K562 (cell line): Measurements from ENCODE around the gene PPP1R10. TPM values are rescaled to one million over a fixed set of nuclear protein-coding genes. Genes with fewer than 3 reads are reported as not detected.
A peak's percentile ranks its signal among the peaks of the same experiment; 100 is the strongest.

Experiments used
- CUX1 ChIP-seq: fragments of 200-800 bp; sonication (Bioruptor generic); IDR thresholded peaks from 2 replicates; pipeline ENCODE4 v1.6.1; 2016; ENCODE audit warnings: missing genetic modification characterization, missing compliant biosample characterization
- ERF ChIP-seq: fragments of 450-650 bp; formaldehyde crosslinking; IDR thresholded peaks from 2 replicates; pipeline ENCODE4 v1.4.0; 2020; ENCODE audit warnings: mild to moderate bottlenecking, mixed read lengths
- FIP1L1 ChIP-seq: fragments of 200-400 bp; formaldehyde crosslinking; IDR thresholded peaks from 2 replicates; pipeline ENCODE4 v1.6.1; 2018; ENCODE audit warnings: mild to moderate bottlenecking, low read depth, low read length; ENCODE audit not compliant: poor library complexity, severe bottlenecking
- FOXK1 ChIP-seq: sonication (generic); formaldehyde crosslinking; IDR thresholded peaks from 2 replicates; pipeline ENCODE4 v1.8.0; 2022; ENCODE audit warnings: missing genetic modification reagents, mild to moderate bottlenecking, borderline replicate concordance
- KAT7 ChIP-seq: sonication (generic); formaldehyde crosslinking; IDR thresholded peaks from 2 replicates; pipeline ENCODE4 v1.8.0; 2022; ENCODE audit warnings: missing genetic modification reagents, mild to moderate bottlenecking, borderline replicate concordance
- NFIC ChIP-seq: fragments of 450-650 bp; IDR thresholded peaks from 2 replicates; pipeline ENCODE4 v1.6.1; 2017; ENCODE audit warnings: mild to moderate bottlenecking, inconsistent platforms
- NR1H2 ChIP-seq: sonication (generic); formaldehyde crosslinking; IDR thresholded peaks from 2 replicates; pipeline ENCODE4 v1.4.0; 2020; ENCODE audit warnings: mild to moderate bottlenecking, missing genetic modification reagents
- TARDBP ChIP-seq: fragments of 450-650 bp; IDR thresholded peaks from 2 replicates; pipeline ENCODE4 v1.6.1; 2016
- TOE1 ChIP-seq, 2 experiments: fragments of 450-650 bp in 1 of 2; sonication (generic) in 1 of 2; formaldehyde crosslinking in 1 of 2; IDR thresholded peaks; 2 replicates each; pipeline versions ENCODE4 v1.7.1 to v1.8.0; 2016 to 2022; ENCODE audit warnings: borderline replicate concordance in 2 of 2, mild to moderate bottlenecking in 2 of 2, antibody characterized with exemption in 1 of 2, inconsistent platforms in 1 of 2, low read depth in 1 of 2, missing genetic modification reagents in 1 of 2, moderate library complexity in 1 of 2
- UBTF ChIP-seq, 2 experiments: IDR thresholded peaks; 2 replicates each; pipeline ENCODE4 v1.6.1; 2012; ENCODE audit warnings: improper control_type of control experiment in 2 of 2, low read depth in 2 of 2, low read length in 2 of 2, borderline replicate concordance in 1 of 2
- YY1 ChIP-seq, 3 experiments: IDR thresholded peaks; 2 replicates each; pipeline ENCODE4 v1.6.1; 2011; ENCODE audit warnings: low read length in 2 of 3, mild to moderate bottlenecking in 2 of 3, moderate library complexity in 2 of 3, borderline replicate concordance in 1 of 3, control low read depth in 1 of 3, low read depth in 1 of 3; ENCODE audit not compliant: insufficient read depth in 3 of 3, insufficient replicate concordance in 2 of 3, control insufficient read depth in 1 of 3, insufficient read length in 1 of 3; ENCODE audit errors: extremely low read depth in 1 of 3
- ZBTB43 ChIP-seq: sonication (generic); formaldehyde crosslinking; IDR thresholded peaks from 2 replicates; pipeline ENCODE4 v1.8.0; 2023; ENCODE audit warnings: mild to moderate bottlenecking, missing genetic modification reagents
- ZKSCAN8 ChIP-seq: fragments of 200-800 bp; sonication (Bioruptor generic); IDR thresholded peaks from 2 replicates; pipeline ENCODE4 v1.6.1; 2016; ENCODE audit warnings: missing genetic modification characterization, missing compliant biosample characterization
- ZNF133 ChIP-seq: fragments of 250-450 bp; sonication (Bioruptor Pico); IDR thresholded peaks from 2 replicates; pipeline ENCODE4 v1.4.0; 2020; ENCODE audit warnings: mild to moderate bottlenecking
- ZNF263 ChIP-seq: sonication (generic); formaldehyde crosslinking; IDR thresholded peaks from 2 replicates; pipeline ENCODE4 v1.8.0; 2022; ENCODE audit warnings: mild to moderate bottlenecking, missing genetic modification reagents, borderline replicate concordance
- ZNF41 ChIP-seq: fragments of 250-450 bp; sonication (Bioruptor Pico); conservative IDR thresholded peaks from 2 replicates; pipeline ENCODE4 v1.4.0; 2020; ENCODE audit warnings: mild to moderate bottlenecking
- polyA plus RNA-seq, 8 experiments: library from polyadenylated mRNA; depleted of rRNA in 4 of 8; stranded (reverse) in 5 of 8; unstranded in 3 of 8; fragments of >200 nt; fragmentation: Nextera tagmentation in 2 of 8; fragmentation: Illumina TruSeq in 1 of 8; extraction: Ambion mirVana in 2 of 8; extraction: Trizol in 1 of 8; gene quantifications; 2 replicates each; pipeline versions ENCODE4 v1.2.1 to v1.2.3, GENCODE V29; 2011 to 2014; ENCODE audit warnings: inconsistent platforms in 1 of 8, missing spikeins in 1 of 8
- total RNA-seq, 7 experiments: library from RNA; depleted of rRNA in 6 of 7; stranded (reverse); fragments of >200 nt in 6 of 7; fragmentation: Illumina TruSeq in 2 of 7; extraction: Trizol in 2 of 7; gene quantifications; 2 replicates each; pipeline versions ENCODE4 v1.2.1 to v1.2.3, GENCODE V29; 2011 to 2021; ENCODE audit warnings: low replicate concordance in 1 of 7

PPP1R10 gene
- total and polyA plus RNA-seq, 9 of the 15 experiments (the other 6 are each of a cell fraction or from before 2014, with no cell fraction given): 14.1 to 65.5 (median 32.6) TPM

GRCh38 chr6:30554962-30555815, 61.9 kb downstream of the PPP1R10 start (continued):
- TF ChIP-seq NR1H2: 0 out of 2 replicates have a peak, but pooled peaks have one; percentile 62
- no peak for TF ChIP-seq ZNF41 (CRISPR knock-in tag)
- TF ChIP-seq FIP1L1: no peak
- TF ChIP-seq YY1 (IDR thresholded peaks at IDR 0.05; ENCODE audit: borderline replicate concordance in 1 of 3, control insufficient read depth in 1 of 3, extremely low read depth in 1 of 3, insufficient read depth in 3 of 3, insufficient read length in 1 of 3, insufficient replicate concordance in 2 of 3, low read depth in 1 of 3, low read length in 2 of 3): peak in 1 of 3 experiments; percentile 29
- peak; percentile 55; the same call in 1 of the 2 replicates for TF ChIP-seq NFIC
- no peak for TF ChIP-seq CUX1 (CRISPR knock-in tag)
- no peak for TF ChIP-seq UBTF (IDR thresholded peaks at IDR 0.05; ENCODE audit: borderline replicate concordance in 1 of 2, low read depth in 2 of 2, low read length in 2 of 2)
- TF ChIP-seq ZNF263: no peak
- 0 out of 2 replicates have a peak, but pooled peaks have one; percentile 69 for TF ChIP-seq ZBTB43 (CRISPR knock-in tag)
- TF ChIP-seq KAT7 (CRISPR knock-in tag): 0 out of 2 replicates have a peak, but pooled peaks have one; percentile 51
- TF ChIP-seq ZNF133: no peak
- TF ChIP-seq ZKSCAN8 (CRISPR knock-in tag): no peak
- peak; percentile 80; the same call in 1 of the 2 replicates for TF ChIP-seq FOXK1 (CRISPR knock-in tag)
- no peak for TF ChIP-seq TOE1 (IDR thresholded peaks at IDR 0.05; ENCODE audit: borderline replicate concordance)
- 0 out of 2 replicates have a peak, but pooled peaks have one; percentile 23 for TF ChIP-seq TOE1 (CRISPR knock-in tag; IDR thresholded peaks at IDR 0.05; ENCODE audit: borderline replicate concordance, low read depth)
- TF ChIP-seq TARDBP: no peak
- no peak for TF ChIP-seq ERF
